HepG2 (cell line): ENCODE data around the gene CCND1. TPM values are rescaled to one million over a fixed set of nuclear protein-coding genes. Genes with fewer than 3 reads are reported as not detected.

Source experiments
- GABPB1 ChIP-seq: IDR thresholded peaks from 2 replicates; pipeline ENCODE4 v1.6.1; 2016; ENCODE audit warnings: mild to moderate bottlenecking, missing genetic modification reagents, moderate library complexity, missing compliant biosample characterization
- MIER3 ChIP-seq: IDR thresholded peaks from 2 replicates; pipeline ENCODE4 v1.6.1; 2016; ENCODE audit warnings: missing compliant biosample characterization, borderline replicate concordance
- REPIN1 ChIP-seq: sonication (generic); formaldehyde crosslinking; IDR thresholded peaks from 2 replicates; pipeline ENCODE4 v1.8.0; 2022; ENCODE audit warnings: missing genetic modification reagents, low read depth, mild to moderate bottlenecking, borderline replicate concordance
- SOX13 ChIP-seq, 3 experiments: fragments of 450-650 bp in 1 of 3; sonication (generic) in 1 of 3; formaldehyde crosslinking in 1 of 3; IDR thresholded peaks in 2 of 3; conservative IDR thresholded peaks in 1 of 3; 2 replicates each; pipeline versions ENCODE4 v1.5.0 to v1.6.1; 2016 to 2020; ENCODE audit warnings: antibody characterized with exemption in 1 of 3, mild to moderate bottlenecking in 1 of 3, missing compliant biosample characterization in 1 of 3, missing genetic modification reagents in 1 of 3, moderate library complexity in 1 of 3
- TMF1 ChIP-seq: sonication (generic); formaldehyde crosslinking; IDR thresholded peaks from 2 replicates; pipeline ENCODE4 v1.8.1; 2022; ENCODE audit warnings: low read depth, missing genetic modification reagents
- TRIM24 ChIP-seq: sonication (generic); formaldehyde crosslinking; IDR thresholded peaks from 2 replicates; pipeline ENCODE4 v1.8.0; 2022; ENCODE audit warnings: mild to moderate bottlenecking, missing genetic modification reagents
- WIZ ChIP-seq: sonication (generic); formaldehyde crosslinking; IDR thresholded peaks from 2 replicates; pipeline ENCODE4 v1.5.1; 2020; ENCODE audit warnings: mild to moderate bottlenecking, missing genetic modification reagents
- ZBTB8A ChIP-seq: sonication (generic); formaldehyde crosslinking; IDR thresholded peaks from 2 replicates; pipeline ENCODE4 v1.4.0; 2020; ENCODE audit warnings: mild to moderate bottlenecking, low read depth, missing genetic modification reagents, borderline replicate concordance
- ZFAT ChIP-seq: sonication (generic); formaldehyde crosslinking; conservative IDR thresholded peaks from 2 replicates; pipeline ENCODE4 v1.8.1; 2023; ENCODE audit warnings: missing genetic modification reagents, inconsistent platforms
- ZNF598 ChIP-seq: sonication (generic); formaldehyde crosslinking; IDR thresholded peaks from 2 replicates; pipeline ENCODE4 v1.5.1; 2020; ENCODE audit warnings: mild to moderate bottlenecking, missing genetic modification reagents, borderline replicate concordance
- ZNF629 ChIP-seq: sonication (generic); formaldehyde crosslinking; conservative IDR thresholded peaks from 2 replicates; pipeline ENCODE4 v1.5.0; 2020; ENCODE audit warnings: missing genetic modification reagents
- ZNF766 ChIP-seq: sonication (generic); formaldehyde crosslinking; IDR thresholded peaks from 2 replicates; pipeline ENCODE4 v1.5.0; 2020; ENCODE audit warnings: missing genetic modification reagents, borderline replicate concordance
- ZNF83 ChIP-seq: sonication (generic); formaldehyde crosslinking; IDR thresholded peaks from 2 replicates; pipeline ENCODE4 v1.4.0; 2020; ENCODE audit warnings: missing genetic modification reagents, mild to moderate bottlenecking, borderline replicate concordance
- polyA plus RNA-seq, 8 experiments: library from polyadenylated mRNA; depleted of rRNA in 3 of 8; stranded (reverse) in 7 of 8; unstranded in 1 of 8; fragments of >200 nt; fragmentation: Illumina TruSeq in 4 of 8; extraction: Trizol in 4 of 8; gene quantifications; 2 replicates each; pipeline versions ENCODE4 v1.2.1 to v1.2.3, GENCODE V29; 2011 to 2016; ENCODE audit warnings: low read depth in 4 of 8, missing spikeins in 1 of 8, mixed read lengths in 1 of 8; ENCODE audit not compliant: insufficient read depth in 1 of 8
- total RNA-seq, 5 experiments: library from RNA; depleted of rRNA; stranded (reverse); fragments of >200 nt; fragmentation: Illumina TruSeq; extraction: Trizol; gene quantifications; 2 replicates each; pipeline ENCODE4 v1.2.3, GENCODE V29; 2016; ENCODE audit warnings: low read depth in 1 of 5
- TF ChIP-seq, protein P1 (sequence below): sonication (generic); formaldehyde crosslinking; IDR thresholded peaks from 2 replicates; pipeline ENCODE4 v1.4.0; 2020; ENCODE audit warnings: mild to moderate bottlenecking, missing genetic modification reagents
- TF ChIP-seq, protein P2 (sequence below): sonication (generic); formaldehyde crosslinking; IDR thresholded peaks from 2 replicates; pipeline ENCODE4 v1.5.0; 2020; ENCODE audit warnings: mild to moderate bottlenecking, missing genetic modification reagents, borderline replicate concordance

Gene CCND1
- total and polyA plus RNA-seq, 2 of the 13 experiments (the other 11 are each of a cell fraction or from before 2014, with no cell fraction given): 107 to 136 TPM

GRCh38 chr11:69654660-69655478 lies 13.9 kb downstream of the CCND1 start (continued):
- TF ChIP-seq ZNF598 (CRISPR knock-in tag) (0 out of 2 replicates have a peak, but pooled peaks have one; percentile 19), MIER3 (no peak; the same call in 1 of the 2 replicates), ZFAT (CRISPR knock-in tag) (no peak), ZBTB8A (CRISPR knock-in tag) (no peak), TRIM24 (CRISPR knock-in tag) (no peak), TMF1 (CRISPR knock-in tag) (peak; percentile 40; the same call in 1 of the 2 replicates), ZNF83 (CRISPR knock-in tag) (no peak), REPIN1 (0 out of 2 replicates have a peak, but pooled peaks have one; percentile 81), GABPB1 (0 out of 2 replicates have a peak, but pooled peaks have one; percentile 20), SOX13 (IDR thresholded peaks at IDR 0.05) (peak; percentile 7; the same call in 1 of the 2 replicates), SOX13 (CRISPR knock-in tag; conservative IDR thresholded peaks at IDR 0.05 in 1 of 2, IDR thresholded peaks at IDR 0.05 in 1 of 2) (peak in 1 of 2 experiments; percentile 81; a peak in 2 of 4 replicates), ZNF629 (CRISPR knock-in tag) (no peak), ZNF766 (CRISPR knock-in tag) (peak; percentile 48; the same call in 1 of the 2 replicates), WIZ (CRISPR knock-in tag) (no peak)
- TF ChIP-seq, protein P1, sequence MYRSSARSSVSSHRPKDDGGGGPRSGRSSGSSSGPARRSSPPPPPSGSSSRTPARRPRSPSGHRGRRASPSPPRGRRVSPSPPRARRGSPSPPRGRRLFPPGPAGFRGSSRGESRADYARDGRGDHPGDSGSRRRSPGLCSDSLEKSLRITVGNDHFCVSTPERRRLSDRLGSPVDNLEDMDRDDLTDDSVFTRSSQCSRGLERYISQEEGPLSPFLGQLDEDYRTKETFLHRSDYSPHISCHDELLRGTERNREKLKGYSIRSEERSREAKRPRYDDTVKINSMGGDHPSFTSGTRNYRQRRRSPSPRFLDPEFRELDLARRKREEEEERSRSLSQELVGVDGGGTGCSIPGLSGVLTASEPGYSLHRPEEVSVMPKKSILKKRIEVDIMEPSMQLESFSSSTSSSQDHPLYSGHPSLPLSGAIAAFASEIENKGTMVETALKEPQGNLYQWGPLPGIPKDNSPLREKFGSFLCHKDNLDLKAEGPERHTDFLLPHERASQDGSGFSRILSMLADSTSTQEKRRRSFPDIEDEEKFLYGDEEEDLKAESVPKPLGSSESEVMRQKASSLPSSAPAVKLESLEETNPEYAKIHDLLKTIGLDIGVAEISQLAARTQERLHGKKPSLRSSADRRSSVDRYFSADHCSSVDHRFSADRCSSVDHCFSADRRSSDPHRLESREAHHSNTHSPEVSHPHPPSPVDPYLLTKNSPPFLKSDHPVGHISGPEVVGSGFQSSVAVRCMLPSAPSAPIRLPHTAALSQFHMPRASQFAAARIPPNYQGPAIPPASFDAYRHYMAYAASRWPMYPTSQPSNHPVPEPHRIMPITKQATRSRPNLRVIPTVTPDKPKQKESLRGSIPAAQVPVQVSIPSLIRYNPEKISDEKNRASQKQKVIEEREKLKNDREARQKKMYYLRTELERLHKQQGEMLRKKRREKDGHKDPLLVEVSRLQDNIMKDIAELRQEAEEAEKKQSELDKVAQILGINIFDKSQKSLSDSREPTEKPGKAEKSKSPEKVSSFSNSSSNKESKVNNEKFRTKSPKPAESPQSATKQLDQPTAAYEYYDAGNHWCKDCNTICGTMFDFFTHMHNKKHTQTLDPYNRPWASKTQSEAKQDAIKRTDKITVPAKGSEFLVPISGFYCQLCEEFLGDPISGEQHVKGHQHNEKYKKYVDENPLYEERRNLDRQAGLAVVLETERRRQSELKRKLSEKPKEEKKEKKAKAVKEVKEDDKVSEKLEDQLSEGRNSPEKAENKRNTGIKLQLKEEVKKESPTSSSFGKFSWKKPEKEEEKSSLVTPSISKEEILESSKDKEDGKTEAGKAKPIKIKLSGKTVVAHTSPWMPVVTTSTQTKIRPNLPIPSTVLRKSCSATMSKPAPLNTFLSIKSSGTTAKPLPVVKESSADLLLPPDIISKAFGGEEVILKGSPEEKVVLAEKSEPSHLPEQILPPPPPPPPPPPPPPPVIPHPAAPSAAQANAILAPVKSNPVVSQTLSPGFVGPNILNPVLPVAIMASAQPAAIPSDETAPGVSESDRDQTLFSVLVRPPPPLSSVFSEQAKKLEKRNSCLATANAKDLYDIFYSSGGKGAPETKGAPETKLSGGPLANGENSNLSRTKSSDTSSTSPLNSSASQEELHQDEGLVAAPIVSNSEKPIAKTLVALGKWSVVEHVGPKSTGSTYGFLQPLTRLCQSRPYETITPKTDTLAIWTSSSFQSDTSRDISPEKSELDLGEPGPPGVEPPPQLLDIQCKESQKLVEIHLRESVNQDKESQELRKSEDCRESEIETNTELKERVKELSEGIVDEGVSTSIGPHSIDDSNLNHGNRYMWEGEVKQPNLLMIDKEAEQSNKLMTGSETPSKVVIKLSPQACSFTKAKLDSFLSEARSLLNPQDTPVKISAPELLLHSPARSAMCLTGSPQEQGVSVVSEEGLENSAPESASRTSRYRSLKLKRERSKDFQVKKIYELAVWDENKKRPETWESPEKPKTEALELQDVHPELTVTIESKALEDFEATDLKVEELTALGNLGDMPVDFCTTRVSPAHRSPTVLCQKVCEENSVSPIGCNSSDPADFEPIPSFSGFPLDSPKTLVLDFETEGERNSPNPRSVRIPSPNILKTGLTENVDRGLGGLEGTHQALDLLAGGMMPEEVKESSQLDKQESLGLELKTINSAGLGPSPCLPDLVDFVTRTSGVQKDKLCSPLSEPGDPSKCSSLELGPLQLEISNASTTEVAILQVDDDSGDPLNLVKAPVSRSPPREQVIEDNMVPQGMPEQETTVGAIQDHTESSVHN (CRISPR knock-in tag): no peak
- TF ChIP-seq, protein P2, sequence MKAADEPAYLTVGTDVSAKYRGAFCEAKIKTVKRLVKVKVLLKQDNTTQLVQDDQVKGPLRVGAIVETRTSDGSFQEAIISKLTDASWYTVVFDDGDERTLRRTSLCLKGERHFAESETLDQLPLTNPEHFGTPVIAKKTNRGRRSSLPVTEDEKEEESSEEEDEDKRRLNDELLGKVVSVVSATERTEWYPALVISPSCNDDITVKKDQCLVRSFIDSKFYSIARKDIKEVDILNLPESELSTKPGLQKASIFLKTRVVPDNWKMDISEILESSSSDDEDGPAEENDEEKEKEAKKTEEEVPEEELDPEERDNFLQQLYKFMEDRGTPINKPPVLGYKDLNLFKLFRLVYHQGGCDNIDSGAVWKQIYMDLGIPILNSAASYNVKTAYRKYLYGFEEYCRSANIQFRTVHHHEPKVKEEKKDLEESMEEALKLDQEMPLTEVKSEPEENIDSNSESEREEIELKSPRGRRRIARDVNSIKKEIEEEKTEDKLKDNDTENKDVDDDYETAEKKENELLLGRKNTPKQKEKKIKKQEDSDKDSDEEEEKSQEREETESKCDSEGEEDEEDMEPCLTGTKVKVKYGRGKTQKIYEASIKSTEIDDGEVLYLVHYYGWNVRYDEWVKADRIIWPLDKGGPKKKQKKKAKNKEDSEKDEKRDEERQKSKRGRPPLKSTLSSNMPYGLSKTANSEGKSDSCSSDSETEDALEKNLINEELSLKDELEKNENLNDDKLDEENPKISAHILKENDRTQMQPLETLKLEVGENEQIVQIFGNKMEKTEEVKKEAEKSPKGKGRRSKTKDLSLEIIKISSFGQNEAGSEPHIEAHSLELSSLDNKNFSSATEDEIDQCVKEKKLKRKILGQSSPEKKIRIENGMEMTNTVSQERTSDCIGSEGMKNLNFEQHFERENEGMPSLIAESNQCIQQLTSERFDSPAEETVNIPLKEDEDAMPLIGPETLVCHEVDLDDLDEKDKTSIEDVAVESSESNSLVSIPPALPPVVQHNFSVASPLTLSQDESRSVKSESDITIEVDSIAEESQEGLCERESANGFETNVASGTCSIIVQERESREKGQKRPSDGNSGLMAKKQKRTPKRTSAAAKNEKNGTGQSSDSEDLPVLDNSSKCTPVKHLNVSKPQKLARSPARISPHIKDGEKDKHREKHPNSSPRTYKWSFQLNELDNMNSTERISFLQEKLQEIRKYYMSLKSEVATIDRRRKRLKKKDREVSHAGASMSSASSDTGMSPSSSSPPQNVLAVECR (CRISPR knock-in tag): peak; percentile 68; the same call in 1 of the 2 replicates
